ENCODE measurements around the gene RNASEH2A. TPM values are rescaled to one million over a fixed set of nuclear protein-coding genes. Genes with fewer than 3 reads are reported as not detected.

RNASEH2A gene
- total RNA-seq, 1 experiment from 2014 or later: 79.5 TPM

DNA sequence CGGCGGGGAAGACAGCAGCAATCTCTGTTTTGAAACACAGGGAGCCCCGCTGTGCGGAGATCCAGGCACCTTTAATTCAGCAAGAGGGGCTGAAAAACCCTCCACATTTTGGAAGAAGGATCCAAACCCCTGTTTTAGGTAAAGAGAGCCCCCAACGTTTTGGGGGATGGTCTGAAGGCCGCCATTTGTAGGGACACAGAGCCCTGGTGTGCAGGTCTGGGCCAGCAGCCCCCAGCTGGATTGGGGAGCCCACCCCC is 27.6 kb upstream of the RNASEH2A start:
- Histone ChIP-seq H2BK20ac (ENCODE audit: low read depth, low read length, poor library complexity, severe bottlenecking) (no peak overlapping the region), H3K79me1 (ENCODE audit: insufficient read depth, low read depth, low read length, poor library complexity, severe bottlenecking) (no peaks in the 10 kb centered on the region), H3K9me3 (ENCODE audit: control insufficient read depth, low read depth, low read length) (no peaks in the 10 kb centered on the region), H3K23me2 (ENCODE audit: insufficient read length, low read depth, low read length, poor library complexity, severe bottlenecking) (peaks cover 25% of the 10 kb centered on the region), H2BK15ac (ENCODE audit: low read depth, low read length) (no peak overlapping the region), H3K4ac (ENCODE audit: low read depth, low read length) (no peak overlapping the region), H3K27ac (ENCODE audit: insufficient read length, low read depth, low read length) (no peak overlapping the region), H3K79me2 (ENCODE audit: insufficient read depth, low read length) (no peaks in the 10 kb centered on the region), H3K4me1 (ENCODE audit: insufficient read depth, low read length) (peaks cover 4% of the 10 kb centered on the region), H3T11ph (ENCODE audit: low read length) (no peak overlapping the region), H4K20me1 (ENCODE audit: control insufficient read depth, insufficient read depth, insufficient read length) (no peaks in the 10 kb centered on the region), H3K14ac (ENCODE audit: insufficient read depth, low read length) (no peak overlapping the region), H3K27me3 (ENCODE audit: insufficient read depth, low read length) (no peaks in the 10 kb centered on the region), H2BK12ac (ENCODE audit: insufficient read length, low read depth, low read length) (no peak overlapping the region), H4K8ac (replicated peaks; ENCODE audit: insufficient read length, low read depth, low read length) (no peak overlapping the region), H3K4me2 (ENCODE audit: insufficient read depth, insufficient read length, low read length) (peak overlapping the region; percentile 78), H3K23ac (ENCODE audit: insufficient read length, low read depth, low read length) (no peak overlapping the region), H4K5ac (ENCODE audit: insufficient read length, low read depth, low read length) (no peak overlapping the region), H2AK5ac (ENCODE audit: insufficient read length, low read length) (no peak overlapping the region), H2AFZ (ENCODE audit: low read length) (no peak overlapping the region), H2BK120ac (ENCODE audit: low read depth, low read length, poor library complexity, severe bottlenecking) (no peak overlapping the region), H3K18ac (ENCODE audit: insufficient read length, low read depth, low read length) (no peak overlapping the region), H4K91ac (ENCODE audit: insufficient read length, low read depth, low read length) (no peak overlapping the region), H3K9ac (ENCODE audit: extremely low read depth, insufficient read length, low read length) (peak overlapping the region; percentile 5), H3K56ac (ENCODE audit: insufficient read length, low read depth, low read length) (no peak overlapping the region), H2BK5ac (ENCODE audit: insufficient read length, low read length) (no peak overlapping the region)
- H3K36me3 Mint-ChIP-seq (ENCODE audit: insufficient read depth in 1 of 3, low read depth in 3 of 3): peaks cover 5 to 8% (median 6%) of the 10 kb centered on the region in 3 experiments; a peak in 5 of 7 replicates
- DNase-seq: no peak
- TF ChIP-seq, protein P1, sequence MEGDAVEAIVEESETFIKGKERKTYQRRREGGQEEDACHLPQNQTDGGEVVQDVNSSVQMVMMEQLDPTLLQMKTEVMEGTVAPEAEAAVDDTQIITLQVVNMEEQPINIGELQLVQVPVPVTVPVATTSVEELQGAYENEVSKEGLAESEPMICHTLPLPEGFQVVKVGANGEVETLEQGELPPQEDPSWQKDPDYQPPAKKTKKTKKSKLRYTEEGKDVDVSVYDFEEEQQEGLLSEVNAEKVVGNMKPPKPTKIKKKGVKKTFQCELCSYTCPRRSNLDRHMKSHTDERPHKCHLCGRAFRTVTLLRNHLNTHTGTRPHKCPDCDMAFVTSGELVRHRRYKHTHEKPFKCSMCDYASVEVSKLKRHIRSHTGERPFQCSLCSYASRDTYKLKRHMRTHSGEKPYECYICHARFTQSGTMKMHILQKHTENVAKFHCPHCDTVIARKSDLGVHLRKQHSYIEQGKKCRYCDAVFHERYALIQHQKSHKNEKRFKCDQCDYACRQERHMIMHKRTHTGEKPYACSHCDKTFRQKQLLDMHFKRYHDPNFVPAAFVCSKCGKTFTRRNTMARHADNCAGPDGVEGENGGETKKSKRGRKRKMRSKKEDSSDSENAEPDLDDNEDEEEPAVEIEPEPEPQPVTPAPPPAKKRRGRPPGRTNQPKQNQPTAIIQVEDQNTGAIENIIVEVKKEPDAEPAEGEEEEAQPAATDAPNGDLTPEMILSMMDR (conservative IDR thresholded peaks at IDR 0.05): no peak
- H3K27me3 Mint-ChIP-seq (ENCODE audit: low read depth): no peaks in the 10 kb centered on the region; the same call in 1 of the 2 replicates
- H3K4me3 Mint-ChIP-seq: peak overlapping the region; percentile 69 to 85
- no peaks in the 10 kb centered on the region for H3K9me3 Mint-ChIP-seq
- peaks cover 28 to 29% of the 10 kb centered on the region in 2 experiments for H3K4me1 Mint-ChIP-seq
- no CpG with 5 or more reads among the region's 6 CpGs for WGBS (ENCODE audit: extremely low coverage, insufficient read length, low lambda C conversion rate)
- peak overlapping the region in 2 of 3 experiments; percentile 59 to 91; a peak in 2 of 7 replicates for H3K27ac Mint-ChIP-seq
